Measurements from ENCODE around the gene LMNA. TPM values are rescaled to one million over a fixed set of nuclear protein-coding genes. Genes with fewer than 3 reads are reported as not detected.

The LMNA gene
- total and polyA plus RNA-seq, 10 of the 15 experiments (the other 5 are each of a cell fraction or from before 2014, with no cell fraction given): 0.42 to 334 (median 81.1) TPM

- FAIRE-seq: no peak
- TF ChIP-seq CUX1 (IDR thresholded peaks at IDR 0.05; ENCODE audit: insufficient replicate concordance, low read depth, low read length): no peak
- TF ChIP-seq MLLT1 (IDR thresholded peaks at IDR 0.05): peak; percentile 36; the same call in 1 of the 2 replicates
- TF ChIP-seq STAT3 (IDR thresholded peaks at IDR 0.05; ENCODE audit: low read depth, low read length): no peak
- TF ChIP-seq, protein P1, sequence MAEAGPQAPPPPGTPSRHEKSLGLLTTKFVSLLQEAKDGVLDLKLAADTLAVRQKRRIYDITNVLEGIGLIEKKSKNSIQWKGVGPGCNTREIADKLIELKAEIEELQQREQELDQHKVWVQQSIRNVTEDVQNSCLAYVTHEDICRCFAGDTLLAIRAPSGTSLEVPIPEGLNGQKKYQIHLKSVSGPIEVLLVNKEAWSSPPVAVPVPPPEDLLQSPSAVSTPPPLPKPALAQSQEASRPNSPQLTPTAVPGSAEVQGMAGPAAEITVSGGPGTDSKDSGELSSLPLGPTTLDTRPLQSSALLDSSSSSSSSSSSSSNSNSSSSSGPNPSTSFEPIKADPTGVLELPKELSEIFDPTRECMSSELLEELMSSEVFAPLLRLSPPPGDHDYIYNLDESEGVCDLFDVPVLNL (IDR thresholded peaks at IDR 0.05; ENCODE audit: low read depth, low read length): no peak
- TF ChIP-seq ATF2 (IDR thresholded peaks at IDR 0.05; ENCODE audit: low read length): no peak
- TF ChIP-seq MTA3 (IDR thresholded peaks at IDR 0.05; ENCODE audit: borderline replicate concordance, low read length): no peak
- no peak for DNase-seq (ENCODE audit: low read depth, low spot score)
- CTCF ChIA-PET: no interaction called here
- BruUV-seq (replicated peaks): no TSS peak
- H3K36me3 ChIP-seq (ENCODE audit: control insufficient read depth in 2 of 2, insufficient read depth in 2 of 2, low read length in 1 of 2): no peaks in the 10 kb centered on the region
- POLR2A ChIA-PET: no interaction called here
- ATAC-seq: no peak
- H3K9ac ChIP-seq (ENCODE audit: control insufficient read depth, insufficient read depth, low read length): no peak overlapping the region
- intact Hi-C loops (cut with micrococcal nuclease; ENCODE audit: unreplicated experiment) (no loop called here), in situ Hi-C loops (cut with MboI) (no loop called here)
- H3K4me1 ChIP-seq (ENCODE audit: control insufficient read depth, insufficient read depth, low read length): peaks cover 10% of the 10 kb centered on the region
- SMC1A ChIA-PET (ENCODE audit: uncharacterized antibody, unreplicated experiment): interaction anchor here (1.7 kb wide), 1 partner anchor 11 kb away, joined by 5 read pairs; no protein-coding TSS in a partner anchor
- H3K4me2 ChIP-seq (ENCODE audit: control insufficient read depth, insufficient read depth): no peak overlapping the region; the same call in 1 of the 2 replicates
- H3K79me2 ChIP-seq (ENCODE audit: control insufficient read depth, insufficient read depth, low read length): peaks cover 2% of the 10 kb centered on the region; the same call in 1 of the 2 replicates
- RAD21 ChIA-PET (ENCODE audit: unreplicated experiment): no interaction called here
- H3K9me3 ChIP-seq (replicated peaks; ENCODE audit: control insufficient read depth, insufficient read depth, low read length): no peaks in the 10 kb centered on the region; the same call in 2 of the 3 replicates
- H2AFZ ChIP-seq (ENCODE audit: control insufficient read depth, low read depth, low read length): no peak overlapping the region
- no peaks in the 10 kb centered on the region for H4K20me1 ChIP-seq (ENCODE audit: control insufficient read depth, insufficient read depth)
- H3K27ac ChIP-seq (ENCODE audit: control insufficient read depth, insufficient read depth): no peak overlapping the region
- H3K4me3 ChIP-seq: no peak overlapping the region
- H3K27me3 ChIP-seq (replicated peaks in 1 of 2; ENCODE audit: control insufficient read depth in 2 of 2, insufficient read depth in 2 of 2, low read length in 1 of 2): no peaks in the 10 kb centered on the region; a peak in 1 of 4 replicates
- 94% methylated on average over 19 of the region's 19 CpGs for WGBS (ENCODE audit: insufficient coverage, insufficient replicate concordance, low lambda C conversion rate, missing lambda C conversion rate)
These were observed 37.1 kb upstream of the LMNA start for GRCh38 chr1:156077430-156077760.

Measured in GM12878 (cell line).